OCI-LY3 (cell line): ENCODE measurements around the gene MACROD2.

Experiments
- CTCF ChIP-seq: fragments of 200-600, 300-600 bp; sonication (generic); IDR thresholded peaks from 2 replicates; pipeline ENCODE4 v1.5.1; 2014; ENCODE audit warnings: antibody characterized with exemption, low read length, low read depth
- EZH2phosphoT487 ChIP-seq: fragments of 200-600 bp; shearing (Covaris generic); IDR thresholded peaks from 2 replicates; pipeline ENCODE4 v1.6.1; 2018; ENCODE audit warnings: antibody characterized with exemption, mixed run types, low read depth

- TF ChIP-seq EZH2phosphoT487 (no peak), CTCF (no peak)
Measured at GRCh38 chr20:15138548-15139126, 1143.3 kb downstream of the MACROD2 start.
